Mesenchymal stem cell (in vitro differentiated cells and primary cell): ENCODE measurements around the gene MYF5.

Source experiments
- DNase-seq: peaks from one replicate; pipeline ENCODE4 v3.0.0-alpha.2; 2013
- H2AFZ ChIP-seq: one replicate; pipeline ENCODE4 v1.6.1; 2013; ENCODE audit warnings: low read depth, mild to moderate bottlenecking, control low read depth, inconsistent platforms, low read length, moderate library complexity
- H2AK5ac ChIP-seq: 2 replicates; pipeline ENCODE4 v1.6.1; 2013; ENCODE audit warnings: low read length, moderate library complexity, mild to moderate bottlenecking, inconsistent platforms; ENCODE audit not compliant: severe bottlenecking
- H2BK120ac ChIP-seq: one replicate; pipeline ENCODE4 v1.6.1; 2013; ENCODE audit warnings: low read depth, mild to moderate bottlenecking, inconsistent platforms, low read length, moderate library complexity
- H2BK12ac ChIP-seq, 2 experiments: one replicate each; pipeline ENCODE4 v1.6.1; 2013; ENCODE audit warnings: inconsistent platforms in 2 of 2, low read length in 2 of 2, mild to moderate bottlenecking in 2 of 2, moderate library complexity in 2 of 2, control low read depth in 1 of 2
- H2BK15ac ChIP-seq: one replicate; pipeline ENCODE4 v1.6.1; 2013; ENCODE audit warnings: mild to moderate bottlenecking, low read depth, inconsistent platforms; ENCODE audit not compliant: poor library complexity, severe bottlenecking
- H2BK5ac ChIP-seq: 2 replicates; pipeline ENCODE4 v1.6.1; 2013; ENCODE audit warnings: low read depth, mild to moderate bottlenecking, low read length, control low read depth, inconsistent platforms; ENCODE audit not compliant: poor library complexity, severe bottlenecking
- H3K14ac ChIP-seq, 2 experiments: one replicate each; pipeline ENCODE4 v1.6.1; 2013; ENCODE audit warnings: inconsistent platforms in 2 of 2, low read length in 2 of 2, control low read depth in 1 of 2, mild to moderate bottlenecking in 1 of 2, moderate library complexity in 1 of 2
- H3K18ac ChIP-seq, 2 experiments: one replicate each; pipeline ENCODE4 v1.6.1; 2013; ENCODE audit warnings: inconsistent platforms in 2 of 2, low read length in 2 of 2, control low read depth in 1 of 2, low read depth in 1 of 2, mild to moderate bottlenecking in 1 of 2
- H3K23ac ChIP-seq, 2 experiments: one replicate each; pipeline ENCODE4 v1.6.1; 2013; ENCODE audit warnings: inconsistent platforms in 2 of 2, low read length in 2 of 2, mild to moderate bottlenecking in 2 of 2, moderate library complexity in 2 of 2, control low read depth in 1 of 2
- H3K27ac ChIP-seq: 2 replicates; pipeline ENCODE4 v1.5.1; 2013; ENCODE audit warnings: mild to moderate bottlenecking, moderate library complexity, low read length, control low read depth, inconsistent platforms; ENCODE audit not compliant: poor library complexity, severe bottlenecking
- H3K27me3 ChIP-seq, 2 experiments: 2 replicates each; pipeline versions ENCODE4 v1.6.1 to v1.7.0; 2013; ENCODE audit warnings: low read length in 2 of 2, mild to moderate bottlenecking in 2 of 2, moderate library complexity in 2 of 2, control low read depth in 1 of 2, inconsistent platforms in 1 of 2; ENCODE audit not compliant: control insufficient read depth in 1 of 2, insufficient read depth in 1 of 2
- H3K36me3 ChIP-seq, 2 experiments: 2 replicates each; pipeline versions ENCODE4 v1.6.1 to v1.7.0; 2013; ENCODE audit warnings: low read length in 2 of 2, control low read depth in 1 of 2, inconsistent platforms in 1 of 2, low read depth in 1 of 2, mild to moderate bottlenecking in 1 of 2; ENCODE audit not compliant: insufficient read depth in 2 of 2, control insufficient read depth in 1 of 2
- H3K4ac ChIP-seq, 2 experiments: one replicate each; pipeline ENCODE4 v1.6.1; 2013; ENCODE audit warnings: inconsistent platforms in 2 of 2, low read length in 2 of 2, mild to moderate bottlenecking in 2 of 2, moderate library complexity in 2 of 2, control low read depth in 1 of 2, low read depth in 1 of 2
- H3K4me1 ChIP-seq: 2 replicates; pipeline ENCODE4 v1.6.1; 2013; ENCODE audit warnings: low read depth, low read length, control low read depth; ENCODE audit not compliant: control insufficient read depth, insufficient read depth
- H3K4me2 ChIP-seq: 2 replicates; pipeline ENCODE4 v1.6.1; 2013; ENCODE audit warnings: low read length, mild to moderate bottlenecking, inconsistent platforms; ENCODE audit not compliant: poor library complexity, severe bottlenecking
- H3K4me3 ChIP-seq, 2 experiments: 2 replicates each; pipeline versions ENCODE4 v1.5.1 to v1.7.0; 2013; ENCODE audit warnings: low read length in 2 of 2, mild to moderate bottlenecking in 2 of 2, control low read depth in 1 of 2, low read depth in 1 of 2; ENCODE audit not compliant: insufficient read depth in 1 of 2
- H3K79me1 ChIP-seq: replicated peaks from 2 replicates; pipeline ENCODE4 v1.6.1; 2013; ENCODE audit warnings: mild to moderate bottlenecking, control low read depth, low read length, inconsistent platforms; ENCODE audit not compliant: poor library complexity, severe bottlenecking
- H3K9ac ChIP-seq: 2 replicates; pipeline ENCODE4 v1.7.0; 2013; ENCODE audit warnings: mild to moderate bottlenecking, low read length, moderate library complexity
- H3K9me3 ChIP-seq: 2 replicates; pipeline ENCODE4 v1.7.0; 2013; ENCODE audit warnings: mild to moderate bottlenecking, low read length; ENCODE audit not compliant: control insufficient read depth
- H4K8ac ChIP-seq: one replicate; pipeline ENCODE4 v1.6.1; 2013; ENCODE audit warnings: inconsistent platforms, mild to moderate bottlenecking, low read length, moderate library complexity
- H4K91ac ChIP-seq: one replicate; pipeline ENCODE4 v1.6.1; 2013; ENCODE audit warnings: mild to moderate bottlenecking, low read length, inconsistent platforms
- whole genome bisulfite sequencing: methylation state at CpG from one replicate; pipeline ENCODE4 v1.1.7; 2013; ENCODE audit warnings: mixed read lengths; 5-methylcytosine and 5-hydroxymethylcytosine counted together

MYF5 gene

GRCh38 chr12:80707830-80708258 is 8.9 kb upstream of the MYF5 start:
- peaks cover 0 to 35% of the 10 kb centered on the region in 2 experiments for H3K27me3 ChIP-seq
- no peak overlapping the region for H3K23ac ChIP-seq
- no peak overlapping the region for H3K9ac ChIP-seq
- peak overlapping the region in 1 of 2 experiments; percentile 43 for H3K4me3 ChIP-seq
- no peak for DNase-seq
- H3K4me2 ChIP-seq: peak overlapping the region; percentile 94
- H4K8ac ChIP-seq: no peak overlapping the region
- no peak overlapping the region for H3K27ac ChIP-seq
- no peak overlapping the region for H3K18ac ChIP-seq
- no peak overlapping the region for H3K4ac ChIP-seq
- no peaks in the 10 kb centered on the region for H3K79me1 ChIP-seq
- peaks cover 11% of the 10 kb centered on the region for H3K4me1 ChIP-seq
- H2BK120ac ChIP-seq: no peak overlapping the region
- no peak overlapping the region for H2BK12ac ChIP-seq
- H2BK15ac ChIP-seq: no peak overlapping the region
- H2BK5ac ChIP-seq: no peak overlapping the region
- 30% methylated on average over 21 of the region's 21 CpGs for WGBS
- no peaks in the 10 kb centered on the region for H3K36me3 ChIP-seq
- no peak overlapping the region for H2AFZ ChIP-seq
- no peak overlapping the region for H4K91ac ChIP-seq
- H3K14ac ChIP-seq: no peak overlapping the region
- H2AK5ac ChIP-seq: no peak overlapping the region
- no peaks in the 10 kb centered on the region for H3K9me3 ChIP-seq

GRCh38 chr12:80708259-80708974 is 8.3 kb upstream of the MYF5 start:
- Histone ChIP-seq H3K4ac (no peak overlapping the region), H4K91ac (no peak overlapping the region), H3K36me3 (no peaks in the 10 kb centered on the region), H3K9ac (peak overlapping the region; percentile 32), H3K14ac (no peak overlapping the region), H2BK12ac (no peak overlapping the region), H3K27me3 (peaks cover 0 to 37% of the 10 kb centered on the region in 2 experiments), H3K4me2 (peak overlapping the region; percentile 94), H2BK5ac (no peak overlapping the region), H2BK15ac (peak overlapping the region; percentile 80), H3K9me3 (no peaks in the 10 kb centered on the region), H3K18ac (peak overlapping the region in 1 of 2 experiments; percentile 62), H2AFZ (peak overlapping the region; percentile 7), H4K8ac (peak overlapping the region; percentile 91), H3K23ac (no peak overlapping the region), H3K79me1 (no peaks in the 10 kb centered on the region), H2BK120ac (no peak overlapping the region), H3K4me3 (peak overlapping the region; percentile 43 to 76), H3K4me1 (peaks cover 9% of the 10 kb centered on the region), H2AK5ac (no peak overlapping the region), H3K27ac (no peak overlapping the region)
- peak; percentile 32 for DNase-seq
- WGBS: 3% methylated on average over 47 of the region's 50 CpGs

GRCh38 chr12:80708975-80709328 is 7.8 kb upstream of the MYF5 start:
- no peak overlapping the region for H3K18ac ChIP-seq
- H3K4me2 ChIP-seq: peak overlapping the region; percentile 94
- no peak overlapping the region for H3K14ac ChIP-seq
- DNase-seq: no peak
- no peak overlapping the region for H3K4ac ChIP-seq
- H3K23ac ChIP-seq: no peak overlapping the region
- H3K79me1 ChIP-seq: no peaks in the 10 kb centered on the region
- peak overlapping the region; percentile 32 for H3K9ac ChIP-seq
- no peaks in the 10 kb centered on the region for H3K9me3 ChIP-seq
- WGBS: 36% methylated on average over 10 of the region's 10 CpGs
- peak overlapping the region; percentile 91 for H4K8ac ChIP-seq
- H2BK12ac ChIP-seq: no peak overlapping the region
- H3K4me3 ChIP-seq: peak overlapping the region; percentile 43 to 76
- peaks cover 0 to 37% of the 10 kb centered on the region in 2 experiments for H3K27me3 ChIP-seq
- H4K91ac ChIP-seq: no peak overlapping the region
- no peak overlapping the region for H3K27ac ChIP-seq
- H2AK5ac ChIP-seq: no peak overlapping the region
- H2BK5ac ChIP-seq: no peak overlapping the region
- H2BK15ac ChIP-seq: no peak overlapping the region
- H3K4me1 ChIP-seq: peaks cover 9% of the 10 kb centered on the region
- peak overlapping the region; percentile 7 for H2AFZ ChIP-seq
- H2BK120ac ChIP-seq: no peak overlapping the region
- no peaks in the 10 kb centered on the region for H3K36me3 ChIP-seq

GRCh38 chr12:80709811-80710726 is 6.6 kb upstream of the MYF5 start:
- peaks cover 0 to 48% of the 10 kb centered on the region in 2 experiments for H3K27me3 ChIP-seq
- DNase-seq: no peak
- H2BK15ac ChIP-seq: no peak overlapping the region
- no peak overlapping the region for H2BK120ac ChIP-seq
- 46% methylated on average over 17 of the region's 20 CpGs for WGBS
- H3K4me2 ChIP-seq: no peak overlapping the region
- H3K14ac ChIP-seq: no peak overlapping the region
- H2BK12ac ChIP-seq: peak overlapping the region in 1 of 2 experiments; percentile 23
- no peak overlapping the region for H2AK5ac ChIP-seq
- no peak overlapping the region for H3K4ac ChIP-seq
- no peak overlapping the region for H4K91ac ChIP-seq
- H3K18ac ChIP-seq: no peak overlapping the region
- H2BK5ac ChIP-seq: no peak overlapping the region
- no peaks in the 10 kb centered on the region for H3K79me1 ChIP-seq
- no peak overlapping the region for H3K27ac ChIP-seq
- no peak overlapping the region for H3K9ac ChIP-seq
- H4K8ac ChIP-seq: no peak overlapping the region
- H3K4me1 ChIP-seq: peaks cover 11% of the 10 kb centered on the region
- no peak overlapping the region for H2AFZ ChIP-seq
- no peak overlapping the region for H3K23ac ChIP-seq
- H3K9me3 ChIP-seq: no peaks in the 10 kb centered on the region
- no peak overlapping the region for H3K4me3 ChIP-seq
- no peaks in the 10 kb centered on the region for H3K36me3 ChIP-seq
